ENCODE data around the gene PPP4R4. TPM values are rescaled to one million over a fixed set of nuclear protein-coding genes. Genes with fewer than 3 reads are reported as not detected.
A peak's percentile ranks its signal among the peaks of the same experiment; 100 is the strongest.

Gene PPP4R4
- total RNA-seq = under 0.01 and 0.29 TPM in 2 replicates

- Histone ChIP-seq H3K36me3 (ENCODE audit: insufficient read depth, low read length) (no peaks in the 10 kb centered on the region), H3K79me2 (ENCODE audit: insufficient read depth, low read length) (no peaks in the 10 kb centered on the region), H3K9me3 (ENCODE audit: low read depth, low read length) (no peaks in the 10 kb centered on the region), H4K20me1 (ENCODE audit: insufficient read depth, low read length) (no peaks in the 10 kb centered on the region), H3K27me3 (ENCODE audit: insufficient read depth, low read length) (peaks cover 38% of the 10 kb centered on the region), H3K4me3 (ENCODE audit: insufficient read depth, low read length) (peak within 1 kb of the TSS; percentile 68), H2AFZ (ENCODE audit: low read length) (peak within 1 kb of the TSS; percentile 53), H3K4me2 (ENCODE audit: insufficient read depth, low read length) (peak within 1 kb of the TSS; percentile 69), H3K4me1 (ENCODE audit: insufficient read depth, low read length) (peaks cover 4% of the 10 kb centered on the region), H3K27ac (ENCODE audit: low read depth, low read length) (no peak within 1 kb of the TSS)
- TF ChIP-seq, protein P1, sequence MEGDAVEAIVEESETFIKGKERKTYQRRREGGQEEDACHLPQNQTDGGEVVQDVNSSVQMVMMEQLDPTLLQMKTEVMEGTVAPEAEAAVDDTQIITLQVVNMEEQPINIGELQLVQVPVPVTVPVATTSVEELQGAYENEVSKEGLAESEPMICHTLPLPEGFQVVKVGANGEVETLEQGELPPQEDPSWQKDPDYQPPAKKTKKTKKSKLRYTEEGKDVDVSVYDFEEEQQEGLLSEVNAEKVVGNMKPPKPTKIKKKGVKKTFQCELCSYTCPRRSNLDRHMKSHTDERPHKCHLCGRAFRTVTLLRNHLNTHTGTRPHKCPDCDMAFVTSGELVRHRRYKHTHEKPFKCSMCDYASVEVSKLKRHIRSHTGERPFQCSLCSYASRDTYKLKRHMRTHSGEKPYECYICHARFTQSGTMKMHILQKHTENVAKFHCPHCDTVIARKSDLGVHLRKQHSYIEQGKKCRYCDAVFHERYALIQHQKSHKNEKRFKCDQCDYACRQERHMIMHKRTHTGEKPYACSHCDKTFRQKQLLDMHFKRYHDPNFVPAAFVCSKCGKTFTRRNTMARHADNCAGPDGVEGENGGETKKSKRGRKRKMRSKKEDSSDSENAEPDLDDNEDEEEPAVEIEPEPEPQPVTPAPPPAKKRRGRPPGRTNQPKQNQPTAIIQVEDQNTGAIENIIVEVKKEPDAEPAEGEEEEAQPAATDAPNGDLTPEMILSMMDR (IDR thresholded peaks at IDR 0.05; ENCODE audit: extremely low read depth, low read depth, low read length) = no peak
- DNase-seq (ENCODE audit: insufficient read length, low spot score, missing footprints) = peak; percentile 98
These were observed at the start of gene PPP4R4 for GRCh38 chr14:94173885-94174603. TSS of gene PPP4R4 (plus strand) at chr14:94174322. CDS start at chr14:94174466, 144 bp downstream.

DNA sequence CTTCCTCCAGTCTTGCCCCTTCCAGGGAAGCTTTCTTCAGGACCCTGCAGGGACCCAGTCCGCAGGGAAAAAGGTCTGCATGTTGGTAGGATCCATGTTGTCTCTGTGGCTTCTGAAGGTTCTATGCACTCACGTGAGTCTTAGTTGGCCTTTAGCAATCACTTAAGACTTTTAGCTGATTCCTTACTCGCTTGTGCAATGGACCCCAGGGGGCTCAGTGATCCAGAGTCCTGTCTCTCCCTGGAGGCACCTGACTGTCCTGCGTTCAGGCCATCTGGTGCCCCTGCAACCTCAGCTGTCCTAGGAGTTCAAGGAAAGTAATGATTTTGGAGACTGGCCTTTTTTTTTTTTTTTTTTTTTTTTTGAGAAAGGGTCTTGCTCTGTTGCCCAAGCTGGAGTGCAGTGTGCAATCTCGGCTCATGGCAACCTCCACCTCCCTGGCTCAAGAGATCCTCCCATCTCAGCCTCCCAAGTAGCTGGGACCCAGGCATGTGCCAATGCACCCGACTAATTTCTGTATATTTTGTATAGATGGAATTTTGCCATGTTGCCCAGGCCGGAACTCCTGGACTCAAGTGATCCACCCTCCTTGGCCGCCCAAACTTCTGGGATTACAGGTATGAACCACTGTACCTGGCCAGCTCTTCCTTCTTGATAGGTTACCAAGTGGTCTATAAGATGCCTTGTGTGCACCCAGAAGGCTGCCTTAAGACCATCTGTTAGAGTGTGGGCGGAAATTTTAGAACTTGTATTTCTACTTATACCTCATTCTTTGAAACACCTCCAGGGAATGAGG, 49.3 kb upstream of the PPP4R4 start:
- H4K20me1 ChIP-seq (ENCODE audit: insufficient read depth, low read length) = no peaks in the 10 kb centered on the region
- H3K36me3 ChIP-seq (ENCODE audit: insufficient read depth, low read length) = peaks cover 5% of the 10 kb centered on the region
- no peak overlapping the region for H3K4me3 ChIP-seq (ENCODE audit: insufficient read depth, low read length)
- H2AFZ ChIP-seq (ENCODE audit: low read length) = no peak overlapping the region
- no peak for DNase-seq (ENCODE audit: insufficient read length, low spot score, missing footprints)
- H3K9me3 ChIP-seq (ENCODE audit: low read depth, low read length) = no peaks in the 10 kb centered on the region
- H3K27ac ChIP-seq (ENCODE audit: low read depth, low read length) = no peak overlapping the region
- H3K4me1 ChIP-seq (ENCODE audit: insufficient read depth, low read length) = peaks cover 28% of the 10 kb centered on the region
- no peaks in the 10 kb centered on the region for H3K27me3 ChIP-seq (ENCODE audit: insufficient read depth, low read length)
- H3K79me2 ChIP-seq (ENCODE audit: insufficient read depth, low read length) = peaks cover 8% of the 10 kb centered on the region
- TF ChIP-seq, protein P1 (IDR thresholded peaks at IDR 0.05; ENCODE audit: extremely low read depth, low read depth, low read length) = no peak
- H3K4me2 ChIP-seq (ENCODE audit: insufficient read depth, low read length) = no peak overlapping the region

DNA sequence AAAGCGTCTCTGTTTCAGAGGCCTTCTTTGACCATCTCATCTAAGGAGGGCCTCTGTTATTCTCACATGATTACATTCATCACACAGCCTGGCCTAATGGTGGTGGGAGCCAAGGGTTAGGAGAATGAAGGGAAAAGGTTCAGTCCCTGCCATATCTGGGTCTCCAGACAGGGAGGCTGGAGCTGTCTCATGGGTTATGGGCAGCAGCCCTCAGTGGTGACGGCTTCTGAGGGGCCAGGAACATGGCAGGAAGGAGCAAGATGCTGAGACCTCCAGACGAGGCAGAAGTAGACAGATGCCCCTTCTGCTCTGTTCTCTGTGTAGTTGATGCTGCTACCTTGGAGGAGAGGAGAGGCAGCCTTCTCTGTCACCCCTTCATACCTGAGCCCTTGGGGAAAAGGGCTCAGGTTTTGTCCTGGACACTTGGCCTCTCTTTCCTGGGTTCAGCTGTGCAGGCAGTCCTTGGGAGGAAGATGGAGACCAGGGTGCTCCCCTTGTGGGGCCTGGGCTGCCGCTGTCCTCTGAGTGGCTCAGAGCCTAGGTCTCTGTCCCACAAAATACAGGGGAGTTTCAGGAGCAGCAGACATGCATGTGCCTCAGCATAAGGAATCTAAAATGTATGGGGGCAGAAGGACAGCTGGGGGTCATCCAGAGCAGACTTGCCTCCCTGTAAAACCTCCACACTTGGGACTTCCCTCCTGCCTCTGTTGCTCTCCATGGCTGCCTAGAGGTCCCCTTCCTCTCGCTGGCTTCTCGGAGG, 48.3 kb upstream of the PPP4R4 start:
- H3K27ac ChIP-seq (ENCODE audit: low read depth, low read length) = no peak overlapping the region
- H3K9me3 ChIP-seq (ENCODE audit: low read depth, low read length) = no peaks in the 10 kb centered on the region
- no peaks in the 10 kb centered on the region for H4K20me1 ChIP-seq (ENCODE audit: insufficient read depth, low read length)
- H3K4me2 ChIP-seq (ENCODE audit: insufficient read depth, low read length) = no peak overlapping the region
- TF ChIP-seq, protein P1 (IDR thresholded peaks at IDR 0.05; ENCODE audit: extremely low read depth, low read depth, low read length) = no peak
- H3K4me1 ChIP-seq (ENCODE audit: insufficient read depth, low read length) = peaks cover 29% of the 10 kb centered on the region
- peaks cover 5% of the 10 kb centered on the region for H3K36me3 ChIP-seq (ENCODE audit: insufficient read depth, low read length)
- H3K4me3 ChIP-seq (ENCODE audit: insufficient read depth, low read length) = no peak overlapping the region
- peak; percentile 14 for DNase-seq (ENCODE audit: insufficient read length, low spot score, missing footprints)
- no peaks in the 10 kb centered on the region for H3K27me3 ChIP-seq (ENCODE audit: insufficient read depth, low read length)
- H3K79me2 ChIP-seq (ENCODE audit: insufficient read depth, low read length) = peaks cover 8% of the 10 kb centered on the region
- H2AFZ ChIP-seq (ENCODE audit: low read length) = no peak overlapping the region

All from osteoblast (primary cell).